Choroid plexus epithelial cell (primary cell): ENCODE data around the gene PRLR.

Experiments
- DNase-seq: peaks from one replicate; pipeline ENCODE4 v3.0.0-alpha.2; 2010; ENCODE audit warnings: low read depth
- H3K4me3 ChIP-seq: 2 replicates; pipeline ENCODE4 v1.5.1; 2011; ENCODE audit warnings: low read depth, mild to moderate bottlenecking, control low read depth, low read length, moderate library complexity
- CTCF ChIP-seq: conservative IDR thresholded peaks from 2 replicates; pipeline ENCODE4 v1.5.1; 2011; ENCODE audit warnings: low read depth, mild to moderate bottlenecking, control low read depth, inconsistent platforms, low read length, moderate library complexity

Gene PRLR

GRCh38 chr5:35059251-35059650 lies 171.0 kb downstream of the PRLR start:
- no peak for TF ChIP-seq CTCF
- H3K4me3 ChIP-seq = no peak overlapping the region
- DNase-seq = no peak

GRCh38 chr5:35058374-35058788 lies 171.9 kb downstream of the PRLR start:
- H3K4me3 ChIP-seq = no peak overlapping the region
- TF ChIP-seq CTCF = no peak
- no peak for DNase-seq

GRCh38 chr5:35056686-35057085 lies 173.6 kb downstream of the PRLR start:
- H3K4me3 ChIP-seq = no peak overlapping the region
- DNase-seq = no peak
- no peak for TF ChIP-seq CTCF

- DNase-seq = no peak
- TF ChIP-seq CTCF = no peak
- H3K4me3 ChIP-seq = no peak overlapping the region
Measured at GRCh38 chr5:35052838-35053237, 177.4 kb downstream of the PRLR start.

- no peak for TF ChIP-seq CTCF
- no peak for DNase-seq
- no peak overlapping the region for H3K4me3 ChIP-seq
Measured at GRCh38 chr5:35050541-35051126, 179.7 kb downstream of the PRLR start.

- TF ChIP-seq CTCF = no peak
- no peak for DNase-seq
- H3K4me3 ChIP-seq = no peak overlapping the region
Measured at GRCh38 chr5:35048910-35049309, 181.4 kb downstream of the PRLR start.

GRCh38 chr5:35047785-35048404 lies 182.4 kb downstream of the PRLR start, which contains the start of gene AGXT2:
Gene AGXT2, minus strand, starts transcription at chr5:35047949. Its CDS starts 57 bp downstream, at chr5:35047892.
- no peak for TF ChIP-seq CTCF
- H3K4me3 ChIP-seq = no peak within 1 kb of the TSS
- peak; percentile 21 for DNase-seq
